Testis (tissue), 3 donors: ENCODE data around the gene CXCL5. TPM values are rescaled to one million over a fixed set of nuclear protein-coding genes. Genes with fewer than 3 reads are reported as not detected.

ENCODE experiments used
- DNase-seq: peaks from one replicate; pipeline ENCODE4 v3.0.0-alpha.2; 2019
- H3K27ac ChIP-seq, 2 donors: fragments of 200-600 bp; sonication (generic); one replicate each; pipeline ENCODE4 v1.5.1; 2019
- H3K27me3 ChIP-seq: fragments of 200-600 bp; sonication (generic); one replicate; pipeline ENCODE4 v1.5.1; 2019
- H3K36me3 ChIP-seq: fragments of 200-600 bp; sonication (generic); one replicate; pipeline ENCODE4 v1.5.1; 2017; ENCODE audit warnings: low read depth; ENCODE audit errors: missing control alignments
- H3K4me1 ChIP-seq: fragments of 200-600 bp; sonication (generic); one replicate; pipeline ENCODE4 v1.5.1; 2019
- H3K4me3 ChIP-seq, 2 donors: fragments of 200-600 bp; sonication (generic); one replicate each; pipeline ENCODE4 v1.5.1; 2017 to 2019
- H3K9me3 ChIP-seq: fragments of 200-600 bp; sonication (generic); one replicate; pipeline ENCODE4 v1.5.1; 2017
- CTCF ChIP-seq, 3 experiments: fragments of 450-650 bp in 2 of 3; fragments of 200-600 bp in 1 of 3; sonication (generic) in 1 of 3; IDR thresholded peaks; one replicate each; pipeline ENCODE4 v1.5.1; 2016 to 2019; ENCODE audit warnings: antibody characterized with exemption in 3 of 3, mild to moderate bottlenecking in 2 of 3, moderate library complexity in 1 of 3
- POLR2A ChIP-seq: fragments of 450-650 bp; IDR thresholded peaks from one replicate; pipeline ENCODE4 v1.6.1; 2017; ENCODE audit warnings: antibody characterized with exemption, mild to moderate bottlenecking, moderate library complexity
- WGBS, 2 donors: methylation state at CpG; one replicate each; pipeline ENCODE4 v1.1.5; 2018; 5-methylcytosine and 5-hydroxymethylcytosine counted together
- intact Hi-C: fragments of 100-400 bp; cut with DNase I; formaldehyde crosslinking; loops from one replicate; pipeline ENCODE4 v1.15.1; 2023; ENCODE audit warnings: low total_unique reads
- polyA plus RNA-seq: library from polyadenylated mRNA; stranded (reverse); fragments of 350-450 nt; fragmentation: Illumina TruSeq; extraction: RNeasy Lipid Tissue Mini Kit (QIAGEN cat#74804); gene quantifications from one replicate; pipeline ENCODE4 v1.2.3, GENCODE V29; 2014; ENCODE audit warnings: low read depth, low replicate concordance; ENCODE audit not compliant: insufficient read depth
- total RNA-seq, 2 donors: library from RNA; depleted of rRNA; stranded (reverse); fragments of >200 nt; gene quantifications; one replicate each; pipeline ENCODE4 v1.2.3, GENCODE V29; 2016

CXCL5 gene
- total and polyA plus RNA-seq, 3 donors from 2014 or later: 0.16 to 0.55 (median 0.37) TPM

GRCh38 chr4:74044677-74045076, 46.2 kb upstream of the CXCL5 start:
- TF ChIP-seq CTCF (IDR thresholded peaks at IDR 0.05): no peak
- no peak for TF ChIP-seq POLR2A

GRCh38 chr4:74042681-74043080, 44.2 kb upstream of the CXCL5 start:
- Histone ChIP-seq H3K27ac (no peak overlapping the region), H3K4me1 (peaks cover 6% of the 10 kb centered on the region), H3K9me3 (no peaks in the 10 kb centered on the region), H3K27me3 (no peaks in the 10 kb centered on the region), H3K4me3 (no peak overlapping the region), H3K36me3 (no peaks in the 10 kb centered on the region)
- intact Hi-C loops: no loop called here
- TF ChIP-seq CTCF (IDR thresholded peaks at IDR 0.05): no peak
- TF ChIP-seq POLR2A: no peak
- 75 to 89% methylated on average over 2 of the region's 2 CpGs for WGBS, 2 donors
- no peak for DNase-seq

More at GRCh38 chr4:74044677-74045076, 46.2 kb upstream of the CXCL5 start:
- DNase-seq: no peak
- no peak overlapping the region for H3K4me3 ChIP-seq
- H3K4me1 ChIP-seq: no peaks in the 10 kb centered on the region
- no peaks in the 10 kb centered on the region for H3K27me3 ChIP-seq
- WGBS, 2 donors: 87 to 91% methylated on average over 3 of the region's 3 CpGs
- H3K36me3 ChIP-seq: no peaks in the 10 kb centered on the region
- H3K27ac ChIP-seq: no peak overlapping the region
- intact Hi-C loops: no loop called here
- no peaks in the 10 kb centered on the region for H3K9me3 ChIP-seq

GRCh38 chr4:74041418-74041817, 42.9 kb upstream of the CXCL5 start:
- no peak for TF ChIP-seq CTCF (IDR thresholded peaks at IDR 0.05)
- TF ChIP-seq POLR2A: no peak
- no peak for DNase-seq
- H3K27ac ChIP-seq: no peak overlapping the region
- intact Hi-C loops: no loop called here
- H3K27me3 ChIP-seq: no peaks in the 10 kb centered on the region
- no peak overlapping the region for H3K4me3 ChIP-seq
- WGBS, 2 donors: 14 to 26% methylated on average over 1 of the region's 1 CpG
- no peaks in the 10 kb centered on the region for H3K36me3 ChIP-seq
- H3K9me3 ChIP-seq: no peaks in the 10 kb centered on the region
- H3K4me1 ChIP-seq: peaks cover 6% of the 10 kb centered on the region

GRCh38 chr4:74039315-74039763, 40.9 kb upstream of the CXCL5 start:
- TF ChIP-seq POLR2A (no peak), CTCF (IDR thresholded peaks at IDR 0.05) (no peak)
- H3K9me3 ChIP-seq: no peaks in the 10 kb centered on the region
- intact Hi-C loops: no loop called here
- peak overlapping the region in 1 of 2 donors; percentile 50 for H3K27ac ChIP-seq
- H3K4me1 ChIP-seq: peaks cover 6% of the 10 kb centered on the region
- H3K4me3 ChIP-seq: peak overlapping the region; percentile 57 to 71
- no peak for DNase-seq
- no peaks in the 10 kb centered on the region for H3K36me3 ChIP-seq
- WGBS, 2 donors: 17 to 18% methylated on average over 4 of the region's 4 CpGs
- no peaks in the 10 kb centered on the region for H3K27me3 ChIP-seq
